HepG2 (cell line): ENCODE measurements around the gene C16orf86. TPM values are rescaled to one million over a fixed set of nuclear protein-coding genes. Genes with fewer than 3 reads are reported as not detected.

ENCODE experiments used
- AGO2 ChIP-seq: fragments of 200-400 bp; formaldehyde crosslinking; optimal IDR thresholded peaks from 2 replicates; pipeline ENCODE3; 2017; ENCODE audit warnings: mild to moderate bottlenecking, low read depth, low read length, moderate library complexity
- ARID2 ChIP-seq: sonication (generic); formaldehyde crosslinking; IDR thresholded peaks from 2 replicates; pipeline ENCODE4 v1.8.1; 2022; ENCODE audit warnings: mild to moderate bottlenecking, missing genetic modification reagents, borderline replicate concordance
- CENPBD1 ChIP-seq: sonication (generic); formaldehyde crosslinking; IDR thresholded peaks from 2 replicates; pipeline ENCODE4 v1.8.0; 2022; ENCODE audit warnings: missing genetic modification reagents, low read depth, mild to moderate bottlenecking, borderline replicate concordance
- KLF15 ChIP-seq: sonication (generic); formaldehyde crosslinking; IDR thresholded peaks from 2 replicates; pipeline ENCODE4 v1.8.1; 2023; ENCODE audit warnings: borderline replicate concordance, mild to moderate bottlenecking, inconsistent platforms, missing genetic modification reagents, mixed read lengths
- RBM39 ChIP-seq: fragments of 200-400 bp; formaldehyde crosslinking; IDR thresholded peaks from one replicate; pipeline ENCODE4 v1.6.1; 2018; ENCODE audit warnings: antibody characterized with exemption, mild to moderate bottlenecking, low read depth, low read length; ENCODE audit not compliant: poor library complexity, severe bottlenecking
- TFDP2 ChIP-seq: sonication (generic); formaldehyde crosslinking; IDR thresholded peaks from 2 replicates; pipeline ENCODE4 v1.4.0; 2020; ENCODE audit warnings: missing genetic modification reagents
- USF2 ChIP-seq, 2 experiments: sonication (generic) in 1 of 2; formaldehyde crosslinking in 1 of 2; IDR thresholded peaks; 2 replicates each; pipeline versions ENCODE4 v1.5.1 to v1.6.1; 2011 to 2020; ENCODE audit warnings: borderline replicate concordance in 1 of 2, low read depth in 1 of 2, low read length in 1 of 2, mild to moderate bottlenecking in 1 of 2, missing genetic modification reagents in 1 of 2, moderate library complexity in 1 of 2
- ZFY ChIP-seq: sonication (generic); formaldehyde crosslinking; IDR thresholded peaks from 2 replicates; pipeline ENCODE4 v1.4.0; 2020; ENCODE audit warnings: missing genetic modification reagents
- ZNF503 ChIP-seq: sonication (generic); formaldehyde crosslinking; IDR thresholded peaks from 2 replicates; pipeline ENCODE4 v1.4.0; 2020; ENCODE audit warnings: missing genetic modification reagents
- ZNF850 ChIP-seq: sonication (generic); formaldehyde crosslinking; conservative IDR thresholded peaks from 2 replicates; pipeline ENCODE4 v1.9.0; 2021; ENCODE audit warnings: mild to moderate bottlenecking, missing genetic modification reagents
- ZZZ3 ChIP-seq: sonication (generic); formaldehyde crosslinking; IDR thresholded peaks from 2 replicates; pipeline ENCODE4 v1.4.0; 2020; ENCODE audit warnings: missing genetic modification reagents, mild to moderate bottlenecking, borderline replicate concordance
- polyA plus RNA-seq, 8 experiments: library from polyadenylated mRNA; depleted of rRNA in 3 of 8; stranded (reverse) in 7 of 8; unstranded in 1 of 8; fragments of >200 nt; fragmentation: Illumina TruSeq in 4 of 8; extraction: Trizol in 4 of 8; gene quantifications; 2 replicates each; pipeline versions ENCODE4 v1.2.1 to v1.2.3, GENCODE V29; 2011 to 2016; ENCODE audit warnings: low read depth in 4 of 8, missing spikeins in 1 of 8, mixed read lengths in 1 of 8; ENCODE audit not compliant: insufficient read depth in 1 of 8
- total RNA-seq, 5 experiments: library from RNA; depleted of rRNA; stranded (reverse); fragments of >200 nt; fragmentation: Illumina TruSeq; extraction: Trizol; gene quantifications; 2 replicates each; pipeline ENCODE4 v1.2.3, GENCODE V29; 2016; ENCODE audit warnings: low read depth in 1 of 5
- TF ChIP-seq, protein P1 (sequence below): IDR thresholded peaks from 2 replicates; pipeline ENCODE4 v1.6.1; 2016; ENCODE audit warnings: missing biosample characterization, missing genetic modification reagents, low read depth
- TF ChIP-seq, protein P2 (sequence below), 2 experiments: IDR thresholded peaks; 2 replicates each; pipeline ENCODE4 v1.6.1; 2011 to 2012; ENCODE audit warnings: low read length in 2 of 2, borderline replicate concordance in 1 of 2, low read depth in 1 of 2, mild to moderate bottlenecking in 1 of 2, moderate library complexity in 1 of 2

Gene C16orf86
- total and polyA plus RNA-seq, 2 of the 13 experiments (the other 11 are each of a cell fraction or from before 2014, with no cell fraction given): 1.5 to 3.1 TPM

GRCh38 chr16:67659675-67660563 lies 6.7 kb upstream of the C16orf86 start, which contains the start of gene ACD (continued):
- TF ChIP-seq ZZZ3 (peak; percentile 64; the same call in 1 of the 2 replicates), AGO2 (peak; percentile 49), ARID2 (CRISPR knock-in tag) (no peak; the same call in 1 of the 2 replicates), ZNF850 (CRISPR knock-in tag) (no peak), ZFY (CRISPR knock-in tag) (peak; percentile 95), ZNF503 (no peak; the same call in 1 of the 2 replicates), CENPBD1 (no peak), USF2 (IDR thresholded peaks at IDR 0.05; ENCODE audit: low read depth, low read length) (no peak), USF2 (CRISPR knock-in tag; IDR thresholded peaks at IDR 0.05; ENCODE audit: borderline replicate concordance) (peak; percentile 33; the same call in 1 of the 2 replicates), RBM39 (peak; percentile 62), KLF15 (CRISPR knock-in tag) (no peak; the same call in 1 of the 2 replicates), TFDP2 (CRISPR knock-in tag) (peak; percentile 89)
- TF ChIP-seq, protein P1, sequence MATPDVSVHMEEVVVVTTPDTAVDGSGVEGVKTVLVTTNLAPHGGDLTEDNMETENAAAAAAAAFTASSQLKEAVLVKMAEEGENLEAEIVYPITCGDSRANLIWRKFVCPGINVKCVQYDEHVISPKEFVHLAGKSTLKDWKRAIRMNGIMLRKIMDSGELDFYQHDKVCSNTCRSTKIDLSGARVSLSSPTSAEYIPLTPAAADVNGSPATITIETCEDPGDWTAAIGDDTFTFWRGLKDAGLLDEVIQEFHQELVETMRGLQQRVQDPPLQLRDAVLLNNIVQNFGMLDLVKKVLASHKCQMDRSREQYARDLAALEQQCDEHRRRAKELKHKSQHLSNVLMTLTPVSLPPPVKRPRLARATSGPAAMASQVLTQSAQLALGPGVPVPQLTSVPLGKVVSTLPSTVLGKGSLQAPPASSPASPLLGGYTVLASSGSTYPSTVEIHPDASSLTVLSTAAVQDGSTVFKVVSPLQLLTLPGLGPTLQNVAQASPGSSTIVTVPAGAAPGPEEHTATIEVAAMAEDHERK (CRISPR knock-in tag): 0 out of 2 replicates have a peak, but pooled peaks have one; percentile 29
- TF ChIP-seq, protein P2, sequence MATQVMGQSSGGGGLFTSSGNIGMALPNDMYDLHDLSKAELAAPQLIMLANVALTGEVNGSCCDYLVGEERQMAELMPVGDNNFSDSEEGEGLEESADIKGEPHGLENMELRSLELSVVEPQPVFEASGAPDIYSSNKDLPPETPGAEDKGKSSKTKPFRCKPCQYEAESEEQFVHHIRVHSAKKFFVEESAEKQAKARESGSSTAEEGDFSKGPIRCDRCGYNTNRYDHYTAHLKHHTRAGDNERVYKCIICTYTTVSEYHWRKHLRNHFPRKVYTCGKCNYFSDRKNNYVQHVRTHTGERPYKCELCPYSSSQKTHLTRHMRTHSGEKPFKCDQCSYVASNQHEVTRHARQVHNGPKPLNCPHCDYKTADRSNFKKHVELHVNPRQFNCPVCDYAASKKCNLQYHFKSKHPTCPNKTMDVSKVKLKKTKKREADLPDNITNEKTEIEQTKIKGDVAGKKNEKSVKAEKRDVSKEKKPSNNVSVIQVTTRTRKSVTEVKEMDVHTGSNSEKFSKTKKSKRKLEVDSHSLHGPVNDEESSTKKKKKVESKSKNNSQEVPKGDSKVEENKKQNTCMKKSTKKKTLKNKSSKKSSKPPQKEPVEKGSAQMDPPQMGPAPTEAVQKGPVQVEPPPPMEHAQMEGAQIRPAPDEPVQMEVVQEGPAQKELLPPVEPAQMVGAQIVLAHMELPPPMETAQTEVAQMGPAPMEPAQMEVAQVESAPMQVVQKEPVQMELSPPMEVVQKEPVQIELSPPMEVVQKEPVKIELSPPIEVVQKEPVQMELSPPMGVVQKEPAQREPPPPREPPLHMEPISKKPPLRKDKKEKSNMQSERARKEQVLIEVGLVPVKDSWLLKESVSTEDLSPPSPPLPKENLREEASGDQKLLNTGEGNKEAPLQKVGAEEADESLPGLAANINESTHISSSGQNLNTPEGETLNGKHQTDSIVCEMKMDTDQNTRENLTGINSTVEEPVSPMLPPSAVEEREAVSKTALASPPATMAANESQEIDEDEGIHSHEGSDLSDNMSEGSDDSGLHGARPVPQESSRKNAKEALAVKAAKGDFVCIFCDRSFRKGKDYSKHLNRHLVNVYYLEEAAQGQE (IDR thresholded peaks at IDR 0.05; ENCODE audit: borderline replicate concordance in 1 of 2, low read depth in 1 of 2, low read length in 2 of 2): peak in 1 of 2 experiments; percentile 1; a peak in 1 of 4 replicates
